Neural progenitor cell (in vitro differentiated cells): ENCODE data around the gene RUVBL1.
"Not testable (repeated sequence)": the region's sequence is repeated elsewhere in the genome, so short reads cannot be mapped to it uniquely, and the experiment has no call there.

Source experiments
- CTCF ChIP-seq: fragments of 200-600 bp; sonication (generic); IDR thresholded peaks from 2 replicates; pipeline ENCODE4 v1.5.1; 2017; ENCODE audit warnings: antibody characterized with exemption, mild to moderate bottlenecking
- EZH2 ChIP-seq: fragments of 200-600 bp; sonication (generic); IDR thresholded peaks from 2 replicates; pipeline ENCODE4 v1.6.1; 2017; ENCODE audit warnings: antibody characterized with exemption, mild to moderate bottlenecking, moderate library complexity
- EZH2phosphoT487 ChIP-seq: fragments of 200-600 bp; sonication (generic); IDR thresholded peaks from 2 replicates; pipeline ENCODE4 v1.6.1; 2017; ENCODE audit warnings: antibody characterized with exemption

DNA sequence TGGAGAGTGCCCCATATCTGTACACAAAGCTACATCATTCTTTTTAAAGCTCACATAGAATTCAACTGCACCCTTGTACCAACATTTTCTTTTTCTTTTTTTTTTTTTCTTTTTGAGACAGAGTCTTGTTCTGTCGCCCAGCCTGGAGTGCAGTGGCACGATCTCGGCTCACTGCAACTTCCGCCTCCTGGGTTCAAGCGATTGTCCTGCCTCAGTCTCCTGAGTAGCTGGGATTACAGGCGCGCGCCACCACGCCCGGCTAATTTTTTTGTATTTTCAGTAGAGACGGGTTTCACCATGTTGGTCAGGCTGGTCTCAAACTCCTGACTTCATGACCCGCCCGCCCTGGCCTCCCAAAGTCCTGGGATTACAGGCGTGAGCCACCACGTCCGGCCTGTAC is 30.7 kb upstream of the RUVBL1 start:
- not testable (repeated sequence) for TF ChIP-seq CTCF, EZH2, EZH2phosphoT487
